ENCODE results near the gene TPK1. TPM values are rescaled to one million over a fixed set of nuclear protein-coding genes. Genes with fewer than 3 reads are reported as not detected.
"Not testable (repeated sequence)": the region's sequence is repeated elsewhere in the genome, so short reads cannot be mapped to it uniquely, and the experiment has no call there.

The TPK1 gene
- total RNA-seq, 4 donors from 2014 or later: 6.8 to 11.9 (median 8.5) TPM

- Histone ChIP-seq H3K27ac (no peak overlapping the region), H3K4me3 (no peak overlapping the region), H3K4me1 (no peaks in the 10 kb centered on the region), H3K9me3 (no peaks in the 10 kb centered on the region), H3K27me3 (no peaks in the 10 kb centered on the region), H3K36me3 (no peaks in the 10 kb centered on the region)
- WGBS, 2 donors (ENCODE audit: low coverage in 1 of 2): 20 to 31% methylated on average over 5 of the region's 5 CpGs
- no peak for TF ChIP-seq EP300 (IDR thresholded peaks at IDR 0.05)
- TF ChIP-seq POLR2AphosphoS5 (IDR thresholded peaks at IDR 0.05): no peak
- TF ChIP-seq CTCF (IDR thresholded peaks at IDR 0.05): no peak
- no peak for TF ChIP-seq POLR2A (IDR thresholded peaks at IDR 0.05)
- ATAC-seq: no peak
Observed at GRCh38 chr7:144439717-144440205, 396.1 kb downstream of the TPK1 start.

- WGBS, 2 donors (ENCODE audit: low coverage in 1 of 2): 89 to 91% methylated on average over 2 to 3 of the region's 3 CpGs
- no peaks in the 10 kb centered on the region for H3K9me3 ChIP-seq
- ATAC-seq: no peak
Observed at GRCh38 chr7:144438759-144439158, 397.1 kb downstream of the TPK1 start.

GRCh38 chr7:144437370-144438191 lies 398.3 kb downstream of the TPK1 start:
- H3K27me3 ChIP-seq: no peaks in the 10 kb centered on the region
- no peaks in the 10 kb centered on the region for H3K36me3 ChIP-seq
- no peaks in the 10 kb centered on the region for H3K4me1 ChIP-seq
- WGBS, 2 donors (ENCODE audit: low coverage in 1 of 2): 76 to 97% methylated on average over 3 to 4 of the region's 4 CpGs
- H3K4me3 ChIP-seq: no peak overlapping the region
- no peak for ATAC-seq
- no peak overlapping the region for H3K27ac ChIP-seq
- TF ChIP-seq POLR2A (IDR thresholded peaks at IDR 0.05): no peak
- no peak for TF ChIP-seq EP300 (IDR thresholded peaks at IDR 0.05)
- peak in 3 of 4 experiments; percentile 26 to 51 (median 29) for TF ChIP-seq CTCF (IDR thresholded peaks at IDR 0.05)
- TF ChIP-seq POLR2AphosphoS5 (IDR thresholded peaks at IDR 0.05): no peak
- H3K9me3 ChIP-seq: no peaks in the 10 kb centered on the region

More at GRCh38 chr7:144438759-144439158, 397.1 kb downstream of the TPK1 start:
- Histone ChIP-seq H3K4me1 (no peaks in the 10 kb centered on the region), H3K4me3 (no peak overlapping the region), H3K27me3 (no peaks in the 10 kb centered on the region), H3K27ac (no peak overlapping the region), H3K36me3 (no peaks in the 10 kb centered on the region)
- TF ChIP-seq POLR2A (IDR thresholded peaks at IDR 0.05): no peak
- TF ChIP-seq EP300 (IDR thresholded peaks at IDR 0.05): no peak
- TF ChIP-seq CTCF (IDR thresholded peaks at IDR 0.05): no peak
- TF ChIP-seq POLR2AphosphoS5 (IDR thresholded peaks at IDR 0.05): no peak

GRCh38 chr7:144436500-144436899 lies 399.4 kb downstream of the TPK1 start:
- TF ChIP-seq CTCF (IDR thresholded peaks at IDR 0.05) (no peak), EP300 (IDR thresholded peaks at IDR 0.05) (no peak), POLR2AphosphoS5 (IDR thresholded peaks at IDR 0.05) (no peak), POLR2A (IDR thresholded peaks at IDR 0.05) (no peak)
- H3K27me3 ChIP-seq: no peaks in the 10 kb centered on the region
- no peaks in the 10 kb centered on the region for H3K9me3 ChIP-seq
- H3K36me3 ChIP-seq: no peaks in the 10 kb centered on the region
- no peak for ATAC-seq
- WGBS, 2 donors (ENCODE audit: low coverage in 1 of 2): 61 to 73% methylated on average over 9 of the region's 9 CpGs
- H3K4me3 ChIP-seq: no peak overlapping the region
- H3K27ac ChIP-seq: no peak overlapping the region
- H3K4me1 ChIP-seq: no peaks in the 10 kb centered on the region

- TF ChIP-seq CTCF (IDR thresholded peaks at IDR 0.05) (no peak), POLR2AphosphoS5 (IDR thresholded peaks at IDR 0.05) (no peak), EP300 (IDR thresholded peaks at IDR 0.05) (no peak), POLR2A (IDR thresholded peaks at IDR 0.05) (no peak)
- Histone ChIP-seq H3K9me3 (peaks cover 0 to 24% (median 0%) of the 10 kb centered on the region in 3 donors), H3K36me3 (no peaks in the 10 kb centered on the region), H3K27ac (no peak overlapping the region), H3K4me3 (no peak overlapping the region), H3K4me1 (no peaks in the 10 kb centered on the region), H3K27me3 (no peaks in the 10 kb centered on the region)
- 55 to 100% methylated on average over 2 of the region's 2 CpGs for WGBS, 2 donors (ENCODE audit: low coverage in 1 of 2)
- ATAC-seq: no peak
Observed at GRCh38 chr7:144428431-144428830, 407.4 kb downstream of the TPK1 start.

- H3K4me3 ChIP-seq, H3K27ac ChIP-seq, H3K4me1 ChIP-seq, H3K36me3 ChIP-seq, H3K27me3 ChIP-seq, ATAC-seq: not testable (repeated sequence)
- H3K9me3 ChIP-seq: peaks cover 0 to 24% (median 0%) of the 10 kb centered on the region in 3 donors
- 0 to 20% methylated on average over 1 of the region's 2 CpGs for WGBS, 2 donors (ENCODE audit: low coverage in 1 of 2)
Observed at GRCh38 chr7:144427539-144427938, 408.3 kb downstream of the TPK1 start.

- H3K4me3 ChIP-seq, H3K27ac ChIP-seq, ATAC-seq, H3K4me1 ChIP-seq, H3K36me3 ChIP-seq, H3K27me3 ChIP-seq: not testable (repeated sequence)
- peaks cover 0 to 14% (median 0%) of the 10 kb centered on the region in 3 donors for H3K9me3 ChIP-seq
- 83 to 93% methylated on average over 3 to 4 of the region's 4 CpGs for WGBS, 2 donors (ENCODE audit: low coverage in 1 of 2)
Observed at GRCh38 chr7:144418931-144419330, 416.9 kb downstream of the TPK1 start.

All from gastroesophageal sphincter (tissue), 4 donors.